ENCODE results near the gene MRPL34.

The MRPL34 gene

GRCh38 chr19:17329366-17330261 is 23.9 kb downstream of the MRPL34 start:
- DNase-seq, result no peak

- DNase-seq, result no peak
Measured at GRCh38 chr19:17330262-17331044, 24.8 kb downstream of the MRPL34 start.

GRCh38 chr19:17331045-17331558 is 25.4 kb downstream of the MRPL34 start:
- no peak for DNase-seq

- DNase-seq, result no peak
Measured at GRCh38 chr19:17332360-17332676, 26.6 kb downstream of the MRPL34 start.

GRCh38 chr19:17332677-17333581 is 27.3 kb downstream of the MRPL34 start:
- DNase-seq, result no peak

- peak; percentile 85 for DNase-seq
Measured at GRCh38 chr19:17333611-17334413, 28.1 kb downstream of the MRPL34 start.

- DNase-seq, result peak; percentile 99
Measured at GRCh38 chr19:17334414-17335409, 29.0 kb downstream of the MRPL34 start, which contains the start of gene ANO8. Gene ANO8, minus strand, starts transcription at chr19:17334855. Its CDS starts 185 bp downstream, at chr19:17334670.

GRCh38 chr19:17335575-17335974 is 29.9 kb downstream of the MRPL34 start:
- no peak for DNase-seq

GRCh38 chr19:17336872-17337674 is 31.4 kb downstream of the MRPL34 start, which contains the start of gene GTPBP3:
Gene GTPBP3, plus strand, starts transcription at chr19:17337553. Its CDS starts 59 bp downstream, at chr19:17337612.
- DNase-seq, result peak; percentile 99

- no peak for DNase-seq
Measured at GRCh38 chr19:17337675-17338432, 32.2 kb downstream of the MRPL34 start.

- DNase-seq, result no peak
Measured at GRCh38 chr19:17338433-17339078, 32.9 kb downstream of the MRPL34 start.

GRCh38 chr19:17339088-17339741 is 33.5 kb downstream of the MRPL34 start:
- no peak for DNase-seq

GRCh38 chr19:17340302-17340870 is 34.7 kb downstream of the MRPL34 start:
- no peak for DNase-seq

GRCh38 chr19:17340871-17341357 is 35.2 kb downstream of the MRPL34 start:
- DNase-seq, result no peak

- no peak for DNase-seq
Measured at GRCh38 chr19:17341386-17341785, 35.7 kb downstream of the MRPL34 start.

GRCh38 chr19:17341845-17342244 is 36.2 kb downstream of the MRPL34 start:
- DNase-seq, result no peak

- peak; percentile 66 for DNase-seq
Measured at GRCh38 chr19:17346109-17346671, 40.5 kb downstream of the MRPL34 start.

Measured in CD4-positive, alpha-beta T cell treated with Interleukin-4 for 4 hours (primary cell).